ENCODE data around the gene EPN1.
A peak's percentile ranks its signal among the peaks of the same experiment; 100 is the strongest.

The EPN1 gene

DNA sequence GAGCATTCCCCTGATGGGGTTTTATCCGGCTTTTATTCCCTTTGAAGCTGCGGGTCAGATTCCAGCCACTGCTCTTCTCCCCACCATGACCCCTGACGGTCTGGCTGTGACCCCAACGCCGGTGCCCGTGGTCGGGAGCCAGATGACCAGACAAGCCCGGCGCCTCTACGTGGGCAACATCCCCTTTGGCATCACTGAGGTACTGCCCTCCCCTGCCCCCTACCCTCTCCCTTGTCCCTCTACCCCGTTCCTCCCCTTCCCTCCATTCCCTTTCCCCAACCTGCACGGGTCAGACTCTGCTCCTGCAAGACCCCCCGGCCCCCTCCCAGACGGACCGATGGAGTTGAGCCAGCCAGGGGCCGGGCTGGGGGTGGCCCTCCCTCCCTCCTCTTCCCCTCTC is 14.0 kb upstream of the EPN1 start:
- DNase-seq (ENCODE audit: low spot score): no peak

DNA sequence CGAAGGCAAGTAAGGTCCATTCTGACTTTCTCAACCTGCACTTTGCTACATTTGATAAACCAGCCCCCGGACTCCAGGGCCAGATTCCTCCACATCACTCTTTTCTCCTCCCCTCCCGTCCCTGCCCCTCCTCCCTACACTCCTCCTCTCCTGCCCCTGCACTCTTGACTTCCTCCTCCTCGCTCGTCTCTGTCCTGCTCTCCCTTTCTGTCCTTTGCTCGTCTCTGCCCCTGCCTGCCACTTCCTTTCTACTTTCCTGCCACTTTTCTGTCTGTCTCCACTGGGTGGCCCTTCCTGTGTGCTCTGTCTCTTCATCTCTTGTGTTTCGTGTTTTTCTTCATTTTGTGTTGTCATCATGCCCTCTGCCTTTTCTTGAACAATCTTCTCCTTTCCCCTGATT is 13.2 kb upstream of the EPN1 start:
- DNase-seq (ENCODE audit: low spot score): no peak

DNA sequence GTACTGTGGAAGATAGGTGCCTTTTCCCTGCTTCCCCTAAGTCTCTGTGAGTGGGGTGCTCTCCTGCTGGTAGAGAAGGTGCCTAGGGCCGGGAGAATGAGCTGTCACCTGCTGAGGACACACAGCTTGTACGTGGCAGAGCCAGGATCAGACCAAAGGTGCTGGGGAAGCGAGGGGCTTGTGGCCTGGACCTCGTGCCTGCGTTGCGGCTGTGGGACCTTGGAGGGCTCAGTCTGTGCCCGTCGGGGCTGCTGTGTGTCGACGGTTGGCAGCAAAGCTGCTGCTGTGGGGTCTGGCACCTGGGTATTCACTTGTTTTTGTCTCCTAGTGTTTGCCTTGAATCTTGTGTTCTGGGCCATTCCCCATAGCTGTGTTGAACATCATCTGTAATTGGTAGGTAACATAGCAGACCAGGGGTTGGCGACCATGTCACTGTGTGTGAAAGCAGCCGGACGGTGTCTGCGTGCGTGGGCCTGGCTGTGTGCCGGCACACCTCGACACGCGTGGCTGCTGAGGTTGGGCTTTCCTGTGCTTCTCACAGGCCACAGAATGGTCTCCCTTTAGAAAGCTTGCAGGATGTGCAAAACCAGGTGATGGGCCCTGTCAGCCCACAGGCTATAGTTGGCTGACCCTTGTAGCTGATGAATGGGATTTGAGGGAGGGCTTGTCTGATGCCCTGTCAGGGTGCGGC is 11.0 kb upstream of the EPN1 start:
- DNase-seq (ENCODE audit: low spot score): no peak

DNA sequence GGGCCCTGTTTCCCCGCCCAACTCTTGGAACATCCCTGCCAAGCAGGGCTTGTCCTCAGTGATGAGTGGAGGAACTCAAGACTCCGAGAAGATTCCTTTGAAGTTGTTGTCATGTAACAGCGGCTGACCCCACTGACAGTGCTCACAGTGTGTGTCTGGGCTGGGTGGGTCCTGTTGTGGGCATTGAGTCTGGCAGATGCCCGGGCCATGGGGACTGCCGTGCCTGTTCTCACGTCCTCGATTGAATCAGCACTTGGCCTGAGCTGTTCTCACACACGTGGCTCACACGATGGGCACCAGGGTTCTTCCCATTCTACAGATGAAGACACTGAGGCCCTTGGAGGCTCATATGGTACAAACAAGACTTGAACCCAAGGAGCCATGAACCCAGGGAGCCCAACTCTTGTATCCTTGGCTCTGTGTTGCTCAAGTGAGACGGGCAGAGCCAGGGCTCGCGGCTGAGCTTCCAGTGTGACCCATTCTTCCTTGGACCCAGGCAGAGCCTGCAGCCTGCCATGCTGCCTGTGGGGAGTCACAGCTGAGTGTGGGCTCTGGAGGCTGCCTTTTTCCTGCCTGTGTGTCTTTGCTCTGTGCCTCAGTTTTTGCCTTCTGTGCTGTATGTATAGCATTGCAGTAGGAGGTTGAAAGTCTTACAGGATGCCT is 8.6 kb upstream of the EPN1 start:
- no peak for DNase-seq (ENCODE audit: low spot score)

DNA sequence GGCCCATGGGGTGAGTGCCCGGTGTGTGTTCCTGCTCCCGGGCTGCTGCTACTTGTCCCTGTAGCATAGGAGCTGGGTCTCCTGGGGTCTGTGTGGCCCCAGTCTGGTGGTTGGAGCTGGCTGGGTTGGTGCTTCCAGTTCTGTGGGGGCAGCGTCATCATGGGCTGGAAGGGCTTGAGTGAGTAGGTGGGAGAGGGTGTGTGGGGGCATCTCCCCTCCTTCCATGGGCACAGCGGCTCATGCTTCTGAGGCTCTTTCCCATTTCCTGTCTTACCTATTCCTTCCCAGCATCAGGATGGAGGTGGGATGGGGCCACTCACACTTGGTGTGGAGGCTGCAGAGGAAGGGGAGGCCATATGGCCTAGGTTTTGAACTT is 8.0 kb upstream of the EPN1 start:
- no peak for DNase-seq (ENCODE audit: low spot score)

DNA sequence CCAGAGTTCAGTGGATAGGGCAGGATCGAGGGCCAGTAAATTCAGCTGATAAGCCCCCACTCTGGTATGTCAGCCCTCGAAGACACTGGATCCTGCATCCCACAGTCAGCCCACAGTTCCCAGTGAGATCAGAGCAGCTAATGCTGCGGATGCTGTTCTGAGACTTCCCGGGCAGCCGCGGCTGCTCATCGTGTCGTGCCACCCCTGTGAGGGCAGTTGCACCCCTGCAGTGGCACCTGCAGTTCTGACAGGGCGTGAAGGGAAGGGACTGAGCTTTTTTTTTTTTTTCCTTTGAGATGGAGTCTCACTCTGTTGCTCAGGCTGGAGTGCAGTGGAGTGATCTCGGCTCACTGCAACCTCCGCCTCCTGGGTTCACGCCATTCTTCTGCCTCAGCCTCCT is 7.5 kb upstream of the EPN1 start:
- DNase-seq (ENCODE audit: low spot score): no peak

DNA sequence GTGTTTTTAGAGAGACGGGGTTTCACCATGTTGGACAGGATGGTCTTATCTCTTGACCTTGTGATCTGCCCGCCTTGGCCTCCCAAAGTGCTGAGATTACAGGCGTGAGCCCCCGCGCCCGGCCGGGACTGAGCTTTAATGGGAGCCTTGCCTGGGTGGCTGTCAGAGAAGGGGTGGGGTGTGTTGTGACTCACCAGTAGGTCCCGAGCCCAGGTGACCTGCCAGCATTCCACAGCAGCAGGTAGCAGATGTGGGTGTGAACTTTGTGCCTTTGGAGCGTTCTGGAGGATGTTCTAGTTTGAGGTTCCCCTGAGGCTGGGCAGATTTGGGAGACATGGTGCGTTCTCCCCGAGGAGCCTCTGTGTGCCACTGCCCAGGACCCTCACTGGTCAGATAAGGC is 7.1 kb upstream of the EPN1 start:
- no peak for DNase-seq (ENCODE audit: low spot score)

DNA sequence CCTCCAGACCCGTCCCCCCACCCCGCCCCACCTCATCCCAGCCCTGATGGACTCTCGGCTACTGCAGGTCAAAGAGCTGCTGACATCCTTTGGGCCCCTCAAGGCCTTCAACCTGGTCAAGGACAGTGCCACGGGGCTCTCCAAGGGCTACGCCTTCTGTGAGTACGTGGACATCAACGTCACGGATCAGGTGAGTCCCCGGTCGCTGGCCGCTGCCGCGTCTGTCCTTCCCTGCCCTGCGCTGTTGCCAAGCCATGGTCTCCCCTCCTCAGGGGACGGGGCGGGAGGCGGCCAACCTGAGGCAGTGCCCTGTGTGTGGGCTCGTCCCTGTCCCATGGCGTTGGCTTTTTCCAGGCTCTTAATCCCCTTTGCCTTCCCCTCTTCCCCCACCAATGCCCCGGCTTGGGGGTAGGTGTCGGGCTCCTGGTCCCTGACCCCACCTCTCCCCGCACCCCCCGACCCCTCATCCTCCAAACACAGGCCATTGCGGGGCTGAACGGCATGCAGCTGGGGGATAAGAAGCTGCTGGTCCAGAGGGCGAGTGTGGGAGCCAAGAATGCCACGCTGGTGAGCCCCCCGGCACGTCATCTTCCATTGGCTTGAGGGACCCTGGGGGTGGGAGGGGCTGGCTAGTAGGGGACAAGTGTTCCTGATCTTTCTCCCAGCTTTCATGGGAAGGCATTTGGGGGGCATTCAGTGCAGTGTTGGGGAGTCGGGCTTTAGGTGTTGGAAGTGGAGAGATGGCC is 6.2 kb upstream of the EPN1 start:
- no peak for DNase-seq (ENCODE audit: low spot score)

DNA sequence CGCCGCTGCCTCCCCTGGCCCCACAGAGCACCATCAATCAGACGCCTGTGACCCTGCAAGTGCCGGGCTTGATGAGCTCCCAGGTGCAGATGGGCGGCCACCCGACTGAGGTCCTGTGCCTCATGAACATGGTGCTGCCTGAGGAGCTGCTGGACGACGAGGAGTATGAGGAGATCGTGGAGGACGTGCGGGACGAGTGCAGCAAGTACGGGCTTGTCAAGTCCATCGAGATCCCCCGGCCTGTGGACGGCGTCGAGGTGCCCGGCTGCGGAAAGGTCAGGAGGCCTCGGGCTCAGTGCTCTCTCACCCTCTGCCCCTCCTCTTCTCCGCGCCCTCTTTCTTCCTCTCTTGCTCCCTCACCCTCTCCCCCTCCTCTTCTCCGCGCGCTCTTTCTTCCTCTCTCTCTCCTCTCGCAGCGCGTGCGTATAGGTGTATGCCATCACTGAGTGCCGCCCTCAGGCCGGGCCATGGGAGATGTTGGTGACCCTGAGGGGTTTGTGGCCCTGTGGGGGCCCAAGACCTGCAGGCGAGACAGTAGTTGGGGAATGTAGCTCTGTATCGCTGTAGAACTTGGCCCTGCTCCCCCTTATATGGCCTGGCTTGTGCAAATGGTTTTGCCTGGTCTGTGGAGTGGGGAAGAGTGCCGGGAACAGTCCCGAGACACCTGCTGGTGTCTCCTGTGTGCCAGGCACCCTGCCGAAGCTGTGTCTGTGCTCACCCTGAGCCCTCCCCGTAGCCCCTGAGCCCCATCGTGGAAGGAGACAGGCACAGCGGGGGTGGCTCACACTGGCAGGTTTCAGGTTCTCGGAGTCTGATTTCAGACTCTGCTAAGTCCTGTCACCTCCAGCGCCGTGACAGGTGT is 5.4 kb upstream of the EPN1 start:
- no peak for DNase-seq (ENCODE audit: low spot score)

DNA sequence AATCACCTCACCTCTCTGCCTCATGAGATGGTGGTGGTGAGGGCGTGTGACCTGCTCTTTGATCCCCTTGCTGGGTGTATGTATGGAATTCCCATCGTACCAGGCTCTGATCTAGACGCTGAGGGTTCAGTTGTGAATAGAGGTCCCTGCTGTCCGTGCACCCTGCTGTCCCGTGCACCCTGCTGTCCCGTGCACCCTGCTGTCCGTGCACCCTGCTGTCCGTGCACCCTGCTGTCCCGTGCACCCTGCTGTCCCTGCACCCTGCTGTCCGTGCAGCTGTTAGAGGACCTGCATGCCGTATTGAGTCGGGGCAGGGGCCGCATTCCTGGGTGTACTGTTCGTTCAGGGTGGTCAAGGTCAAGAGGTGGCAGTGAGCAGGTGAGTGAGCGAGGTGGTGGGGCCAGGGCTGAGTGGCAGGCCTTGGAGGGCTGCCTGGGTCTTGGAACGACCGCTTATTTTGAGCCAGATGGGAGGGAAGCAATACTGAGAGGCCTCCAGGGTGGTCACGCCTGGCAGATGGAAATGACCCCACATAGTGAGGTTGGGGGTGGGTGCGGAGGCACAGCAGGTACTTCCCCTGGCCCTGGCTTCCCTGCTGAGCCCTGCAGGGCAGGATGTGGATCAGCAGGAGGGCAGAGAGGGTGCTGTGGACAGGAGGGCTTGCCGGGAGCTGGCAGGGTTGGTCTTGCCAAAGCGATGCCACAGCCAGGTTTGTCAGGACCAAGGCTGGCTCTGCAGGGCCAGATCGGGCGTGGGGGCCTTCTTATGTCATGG is 4.6 kb upstream of the EPN1 start:
- DNase-seq (ENCODE audit: low spot score): no peak

DNA sequence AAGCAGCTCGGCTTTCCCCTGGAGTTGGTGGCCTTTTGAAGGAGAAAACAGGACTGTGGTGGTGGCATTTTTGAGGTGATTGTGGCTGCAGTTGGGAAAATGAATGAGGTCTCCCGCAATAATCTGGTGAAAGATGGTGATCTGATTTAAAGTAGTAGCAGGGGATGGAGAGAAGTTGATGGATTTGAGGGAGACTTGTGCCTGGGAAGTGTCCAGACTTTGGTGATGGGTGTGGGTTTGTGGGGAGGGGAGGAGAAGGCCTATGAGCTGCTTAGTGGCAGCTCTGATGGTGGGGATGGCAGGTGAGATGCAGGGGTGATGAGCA is 4.0 kb upstream of the EPN1 start:
- no peak for DNase-seq (ENCODE audit: low spot score)

DNA sequence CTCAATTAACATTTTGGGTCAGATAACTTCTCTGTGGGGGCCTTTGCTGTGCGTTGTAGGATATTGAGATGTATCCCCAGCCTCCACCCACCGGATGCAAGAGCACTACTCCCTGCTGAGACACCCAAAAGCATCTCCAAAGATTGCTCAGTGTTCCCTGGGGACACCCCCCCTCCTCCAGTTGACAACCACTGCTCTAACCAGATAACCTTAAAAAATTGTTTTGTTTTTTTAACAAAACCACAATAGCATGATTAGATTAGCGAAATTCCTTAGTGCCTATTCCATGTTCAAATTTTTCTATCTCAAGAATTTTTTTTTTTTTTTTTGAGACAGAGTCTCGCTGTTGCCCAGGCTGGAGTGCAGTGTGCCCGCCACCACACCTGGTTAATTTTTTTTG is 2.6 kb upstream of the EPN1 start:
- DNase-seq (ENCODE audit: low spot score): no peak

DNA sequence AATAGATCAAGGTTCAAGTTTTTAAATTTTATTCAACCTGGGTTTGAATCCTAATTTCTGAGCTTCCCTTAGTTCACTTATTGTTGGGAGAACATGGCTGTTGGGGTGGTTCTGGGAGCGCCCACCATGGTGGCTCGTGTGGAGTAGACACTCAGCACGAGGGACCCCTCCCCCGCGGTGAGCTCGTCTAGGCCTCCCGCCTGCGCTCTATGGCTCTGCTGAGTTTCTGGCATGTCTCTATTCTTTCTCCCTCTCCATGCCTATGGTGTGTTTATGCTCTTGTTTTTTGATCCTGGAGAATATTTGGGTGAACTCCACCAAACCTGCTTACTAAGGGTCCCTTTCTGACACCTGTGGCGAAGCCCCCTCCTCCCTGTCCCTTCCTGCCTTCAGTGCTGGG is 1.6 kb upstream of the EPN1 start:
- DNase-seq (ENCODE audit: low spot score): no peak

DNA sequence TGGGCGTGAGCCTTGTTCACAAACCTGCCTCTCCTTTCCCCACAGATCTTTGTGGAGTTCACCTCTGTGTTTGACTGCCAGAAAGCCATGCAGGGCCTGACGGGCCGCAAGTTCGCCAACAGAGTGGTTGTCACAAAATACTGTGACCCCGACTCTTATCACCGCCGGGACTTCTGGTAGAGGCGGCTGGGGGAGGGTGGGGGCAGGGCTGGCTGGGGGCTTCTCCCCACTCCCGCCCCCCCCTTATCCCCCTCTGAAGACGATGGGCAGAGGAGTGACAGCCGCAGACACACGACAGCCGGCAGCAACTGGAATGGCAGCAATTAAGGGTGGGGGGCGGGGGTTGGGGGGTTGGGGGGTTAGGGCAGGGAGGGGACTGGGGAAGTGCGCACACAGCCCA is 1.1 kb upstream of the EPN1 start:
- no peak for DNase-seq (ENCODE audit: low spot score)

DNA sequence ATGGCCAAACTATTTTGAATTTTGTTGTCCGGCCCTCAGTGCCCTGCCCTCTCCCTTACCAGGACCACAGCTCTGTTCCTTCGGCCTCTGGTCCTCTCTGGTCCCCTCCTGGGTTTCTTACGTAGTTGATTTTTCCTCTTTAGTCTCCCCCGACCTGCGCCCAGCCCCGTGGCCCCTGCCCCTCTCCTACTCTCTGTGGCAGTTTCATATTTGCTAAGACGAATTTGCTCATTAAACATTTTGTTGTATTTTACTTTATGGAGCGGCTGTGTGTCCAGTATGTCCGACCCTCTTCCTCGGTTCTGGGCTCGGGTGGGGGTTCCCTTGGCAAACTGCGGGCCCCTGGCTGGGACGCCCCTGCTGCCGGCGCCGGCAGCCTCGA is 576 bp upstream of the EPN1 start:
- no peak for DNase-seq (ENCODE audit: low spot score)

DNA sequence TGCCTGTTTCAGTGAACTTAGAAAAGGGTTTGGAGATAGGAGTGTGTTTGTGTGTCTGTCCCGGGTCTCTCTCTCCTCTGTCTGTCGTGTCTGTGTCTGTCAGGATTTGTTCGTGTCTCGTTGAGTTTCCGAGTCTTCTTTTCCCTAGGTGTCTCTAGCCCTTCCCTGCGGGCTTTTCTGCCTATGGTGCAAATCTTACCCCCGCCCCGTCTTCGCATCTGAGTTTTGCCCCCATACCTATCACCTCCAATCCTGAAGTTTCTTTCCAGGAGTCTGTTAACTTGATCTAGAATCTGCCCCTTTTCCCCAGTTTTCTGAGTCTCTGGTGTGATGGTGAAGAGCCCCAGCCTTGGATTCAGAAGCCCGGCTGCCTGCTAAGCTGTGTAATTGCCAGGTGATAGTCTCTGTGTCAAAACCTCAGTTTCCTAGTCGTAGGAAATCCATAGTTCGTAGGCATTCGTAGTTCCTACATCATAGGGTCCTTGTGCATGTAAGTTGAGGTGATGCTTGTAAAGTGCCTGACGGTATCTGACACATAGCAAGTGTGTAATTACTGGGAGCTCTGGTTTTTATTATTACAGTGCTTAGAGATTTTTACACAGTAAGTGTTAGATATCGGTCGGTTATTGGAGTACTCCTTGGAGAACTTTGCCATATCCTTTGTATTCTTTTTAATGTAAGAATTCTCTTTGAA is 782 bp downstream of the EPN1 start:
- DNase-seq (ENCODE audit: low spot score): peak; percentile 16

DNA sequence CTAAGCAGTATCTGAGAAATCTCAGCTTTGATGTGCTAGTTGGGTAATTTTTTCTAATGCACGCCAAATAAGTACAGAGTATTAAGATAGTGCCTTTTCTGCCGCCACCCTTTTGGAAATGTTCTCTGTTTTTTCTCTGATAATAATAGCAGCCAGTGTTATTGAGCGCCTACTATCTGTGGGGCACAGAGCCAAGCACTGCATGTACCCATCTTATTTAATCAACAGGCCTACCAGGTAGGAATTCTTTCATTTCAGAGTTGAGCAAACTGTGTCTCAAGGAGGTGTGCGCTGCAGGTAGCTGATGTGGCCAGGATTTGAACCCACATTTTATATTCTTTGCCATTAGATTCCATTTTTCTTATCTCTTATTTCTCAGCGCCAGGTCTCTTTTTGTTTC is 1.4 kb downstream of the EPN1 start:
- DNase-seq (ENCODE audit: low spot score): no peak

DNA sequence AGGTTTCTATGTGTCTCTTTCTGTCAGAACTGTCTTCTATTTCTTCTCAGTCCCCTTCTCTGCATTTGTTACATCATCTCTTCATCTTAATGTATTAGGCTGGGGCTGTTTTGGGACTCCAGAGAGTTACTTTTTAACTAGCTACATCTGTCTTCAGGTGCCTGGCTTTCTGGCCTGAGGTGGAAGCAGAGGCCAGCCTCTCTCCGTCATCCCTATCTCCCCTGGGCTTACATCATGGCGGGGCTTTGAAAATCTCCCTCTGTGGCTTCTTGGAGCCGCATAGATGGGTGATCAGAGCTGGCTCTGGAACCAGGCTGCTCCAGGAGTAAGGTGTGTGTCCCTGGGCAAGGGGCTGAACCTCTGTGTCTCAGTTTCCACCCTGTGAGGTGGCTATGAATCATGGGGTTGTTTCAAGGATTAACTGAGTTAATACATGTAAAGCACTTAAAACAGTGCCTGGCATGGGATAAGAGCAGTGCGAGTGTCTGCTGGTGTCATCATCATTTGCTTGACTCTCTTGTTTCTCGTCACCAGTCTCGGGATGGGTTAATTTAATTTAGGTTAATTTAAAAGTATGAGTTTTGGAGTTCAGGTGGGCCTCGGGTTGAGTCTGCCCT is 2.0 kb downstream of the EPN1 start:
- DNase-seq (ENCODE audit: low spot score): no peak

DNA sequence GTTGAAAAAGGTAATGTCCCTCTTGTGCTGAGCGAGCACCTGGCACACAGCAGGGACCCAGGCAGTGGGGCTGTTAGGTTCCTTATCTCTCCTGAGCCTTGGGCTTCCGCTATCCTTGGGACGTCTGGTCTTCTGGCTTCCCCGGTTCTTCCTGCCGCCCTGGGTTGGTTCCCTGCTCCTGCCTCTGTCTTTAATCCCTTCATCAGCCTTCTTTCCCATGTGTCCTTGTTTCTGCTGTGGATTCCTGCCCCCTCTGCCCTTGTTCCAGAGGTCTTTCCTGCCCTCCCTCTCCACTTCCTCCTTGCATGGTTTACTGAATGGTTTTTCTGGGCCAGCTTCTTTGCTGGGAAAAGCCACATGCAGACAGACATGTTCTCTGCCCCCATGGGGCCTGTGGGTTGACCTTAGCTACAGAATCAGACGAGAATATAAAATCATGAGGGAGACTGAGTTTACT is 2.6 kb downstream of the EPN1 start:
- DNase-seq (ENCODE audit: low spot score): peak; percentile 10

DNA sequence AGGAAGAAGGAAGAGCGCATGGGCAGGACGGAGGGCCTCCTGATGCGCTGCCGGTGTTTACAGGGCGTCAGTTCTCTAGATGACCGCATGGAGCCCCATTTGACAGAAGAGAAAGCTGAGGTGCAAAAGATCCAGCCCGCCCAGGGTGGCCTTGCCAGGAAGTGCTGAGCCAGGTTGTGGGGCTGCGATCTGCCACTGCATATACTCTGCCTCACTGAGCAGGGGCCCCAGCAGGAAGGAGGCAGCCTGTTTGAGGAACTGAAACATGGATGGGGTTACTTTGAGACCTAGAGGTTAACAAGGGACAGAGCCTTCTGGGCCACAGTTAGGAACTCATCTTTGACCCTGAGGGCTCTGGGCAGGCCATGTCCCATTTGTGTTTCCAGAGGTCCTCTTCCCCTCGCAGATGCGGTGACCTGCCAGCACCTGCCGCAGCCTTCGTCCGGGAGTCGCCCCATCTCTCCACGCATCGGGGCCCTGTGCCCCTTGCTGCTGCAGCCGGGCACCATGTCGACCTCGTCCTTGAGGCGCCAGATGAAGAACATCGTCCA is 3.2 kb downstream of the EPN1 start:
- DNase-seq (ENCODE audit: low spot score): no peak

Measured in kidney capillary endothelial cell (primary cell).